Testis (tissue), 5 donors: Measurements from ENCODE around the gene CSKMT. TPM values are rescaled to one million over a fixed set of nuclear protein-coding genes. Genes with fewer than 3 reads are reported as not detected.
"Not testable (repeated sequence)": the region's sequence is repeated elsewhere in the genome, so short reads cannot be mapped to it uniquely, and the experiment has no call there.

ENCODE experiments used
- DNase-seq: peaks from one replicate; pipeline ENCODE4 v3.0.0-alpha.2; 2019
- H3K27ac ChIP-seq, 2 donors: fragments of 200-600 bp; sonication (generic); one replicate each; pipeline ENCODE4 v1.5.1; 2019
- H3K27me3 ChIP-seq: fragments of 200-600 bp; sonication (generic); one replicate; pipeline ENCODE4 v1.5.1; 2019
- H3K36me3 ChIP-seq: fragments of 200-600 bp; sonication (generic); one replicate; pipeline ENCODE4 v1.5.1; 2017; ENCODE audit warnings: low read depth; ENCODE audit errors: missing control alignments
- H3K4me1 ChIP-seq: fragments of 200-600 bp; sonication (generic); one replicate; pipeline ENCODE4 v1.5.1; 2019
- H3K4me3 ChIP-seq, 2 donors: fragments of 200-600 bp; sonication (generic); one replicate each; pipeline ENCODE4 v1.5.1; 2017 to 2019
- H3K9me3 ChIP-seq: fragments of 200-600 bp; sonication (generic); one replicate; pipeline ENCODE4 v1.5.1; 2017
- POLR2A ChIP-seq: fragments of 450-650 bp; IDR thresholded peaks from one replicate; pipeline ENCODE4 v1.6.1; 2017; ENCODE audit warnings: antibody characterized with exemption, mild to moderate bottlenecking, moderate library complexity
- WGBS, 2 donors: methylation state at CpG; one replicate each; pipeline ENCODE4 v1.1.5; 2018; 5-methylcytosine and 5-hydroxymethylcytosine counted together
- intact Hi-C: fragments of 100-400 bp; cut with DNase I; formaldehyde crosslinking; loops from one replicate; pipeline ENCODE4 v1.15.1; 2023; ENCODE audit warnings: low total_unique reads
- long read RNA-seq, 2 donors: transcript quantifications; one replicate each; lab custom pipeline, GENCODE V29; 2026
- polyA plus RNA-seq: library from polyadenylated mRNA; stranded (reverse); fragments of 350-450 nt; fragmentation: Illumina TruSeq; extraction: RNeasy Lipid Tissue Mini Kit (QIAGEN cat#74804); gene quantifications from one replicate; pipeline ENCODE4 v1.2.3, GENCODE V29; 2014; ENCODE audit warnings: low read depth, low replicate concordance; ENCODE audit not compliant: insufficient read depth
- total RNA-seq, 2 donors: library from RNA; depleted of rRNA; stranded (reverse); fragments of >200 nt; gene quantifications; one replicate each; pipeline ENCODE4 v1.2.3, GENCODE V29; 2016
- TF ChIP-seq, protein P1 (sequence below), 3 experiments: fragments of 450-650 bp in 2 of 3; fragments of 200-600 bp in 1 of 3; sonication (generic) in 1 of 3; IDR thresholded peaks; one replicate each; pipeline ENCODE4 v1.5.1; 2016 to 2019; ENCODE audit warnings: antibody characterized with exemption in 3 of 3, mild to moderate bottlenecking in 2 of 3, moderate library complexity in 1 of 3

Gene CSKMT
- total RNA-seq (1 to 10 TPM; 2.4 to 3.7 TPM), polyA plus RNA-seq (2.0 TPM)
- long read RNA-seq, donor 1, partial matches to known transcripts, result 0 of 3 reads
- long read RNA-seq, donor 1, other reads (novel, unspliced or antisense), result 0 of 3 reads
- long read RNA-seq, donor 2, partial matches to known transcripts, result 0 of 1 reads
- long read RNA-seq, donor 2, other reads (novel, unspliced or antisense), result 0 of 1 reads

GRCh38 chr11:62665075-62665598 is at the start of gene CSKMT, which contains the start of gene C11orf98:
CSKMT (plus strand) TSS chr11:62665312; CDS start chr11:62665880, 568 bp downstream.
C11orf98 (minus strand) TSS chr11:62665210; CDS start chr11:62665169, 41 bp downstream.
- H3K4me3 ChIP-seq, result peak within 1 kb of the TSS; percentile 80 to 83
- peak within 1 kb of the TSS; percentile 81 to 86 for H3K27ac ChIP-seq
- intact Hi-C loops, result no loop called here
- H3K4me1 ChIP-seq, result peaks cover 17% of the 10 kb centered on the region
- TF ChIP-seq, protein P1, sequence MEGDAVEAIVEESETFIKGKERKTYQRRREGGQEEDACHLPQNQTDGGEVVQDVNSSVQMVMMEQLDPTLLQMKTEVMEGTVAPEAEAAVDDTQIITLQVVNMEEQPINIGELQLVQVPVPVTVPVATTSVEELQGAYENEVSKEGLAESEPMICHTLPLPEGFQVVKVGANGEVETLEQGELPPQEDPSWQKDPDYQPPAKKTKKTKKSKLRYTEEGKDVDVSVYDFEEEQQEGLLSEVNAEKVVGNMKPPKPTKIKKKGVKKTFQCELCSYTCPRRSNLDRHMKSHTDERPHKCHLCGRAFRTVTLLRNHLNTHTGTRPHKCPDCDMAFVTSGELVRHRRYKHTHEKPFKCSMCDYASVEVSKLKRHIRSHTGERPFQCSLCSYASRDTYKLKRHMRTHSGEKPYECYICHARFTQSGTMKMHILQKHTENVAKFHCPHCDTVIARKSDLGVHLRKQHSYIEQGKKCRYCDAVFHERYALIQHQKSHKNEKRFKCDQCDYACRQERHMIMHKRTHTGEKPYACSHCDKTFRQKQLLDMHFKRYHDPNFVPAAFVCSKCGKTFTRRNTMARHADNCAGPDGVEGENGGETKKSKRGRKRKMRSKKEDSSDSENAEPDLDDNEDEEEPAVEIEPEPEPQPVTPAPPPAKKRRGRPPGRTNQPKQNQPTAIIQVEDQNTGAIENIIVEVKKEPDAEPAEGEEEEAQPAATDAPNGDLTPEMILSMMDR (IDR thresholded peaks at IDR 0.05), result no peak
- TF ChIP-seq POLR2A, result peak; percentile 81
- DNase-seq, result peak; percentile 97
- 0% methylated on average over 5 to 38 of the region's 47 CpGs for whole genome bisulfite sequencing, 2 donors
- H3K9me3 ChIP-seq, result no peaks in the 10 kb centered on the region
- no peaks in the 10 kb centered on the region for H3K27me3 ChIP-seq
- no peaks in the 10 kb centered on the region for H3K36me3 ChIP-seq

GRCh38 chr11:62615521-62615920 is 49.6 kb upstream of the CSKMT start:
- TF ChIP-seq, protein P1 (IDR thresholded peaks at IDR 0.05), result no peak
- TF ChIP-seq POLR2A, result no peak
- Histone ChIP-seq H3K9me3 (no peaks in the 10 kb centered on the region), H3K4me1 (peaks cover 20% of the 10 kb centered on the region), H3K27ac (no peak overlapping the region), H3K36me3 (no peaks in the 10 kb centered on the region), H3K4me3 (no peak overlapping the region), H3K27me3 (no peaks in the 10 kb centered on the region)
- 84 to 89% methylated on average over 4 to 7 of the region's 7 CpGs for WGBS, 2 donors
- no peak for DNase-seq
- intact Hi-C loops, result no loop called here

- H3K27me3 ChIP-seq, intact Hi-C loops: not testable (repeated sequence)
- 91% methylated on average over 14 of the region's 14 CpGs; no CpG with 5 or more reads in 1 of the 2 donors for WGBS, 2 donors
Measured at GRCh38 chr11:62616957-62617356, 48.2 kb upstream of the CSKMT start.

DNA sequence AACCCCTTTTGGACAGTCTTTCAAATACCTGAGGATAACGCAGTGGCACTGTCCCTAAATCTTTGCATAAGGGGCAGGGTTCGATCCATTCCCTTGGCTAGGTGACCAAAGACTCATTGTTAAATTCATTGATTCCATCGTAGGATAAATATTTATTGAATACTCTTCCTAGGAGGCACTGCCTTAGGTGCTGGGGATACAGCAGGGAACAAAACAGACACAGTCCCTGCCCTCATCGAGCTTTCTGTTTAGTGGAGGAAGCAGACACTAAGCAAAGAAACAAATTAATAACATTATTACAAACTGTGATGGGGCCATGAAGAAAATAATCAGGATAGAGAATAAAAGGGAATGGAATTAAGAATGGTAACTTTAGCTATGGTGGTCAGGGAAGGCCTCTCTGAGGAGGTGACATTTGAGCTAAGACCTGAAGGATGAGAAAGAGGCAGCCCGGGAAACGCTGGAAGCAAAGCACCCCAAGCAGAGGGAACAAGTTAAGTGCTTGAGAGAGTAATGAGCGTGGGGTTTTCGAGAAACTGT is 44.0 kb upstream of the CSKMT start:
- Histone ChIP-seq H3K4me3 (peak overlapping the region; percentile 79 to 94), H3K27ac (peak overlapping the region; percentile 81 to 84), H3K9me3 (no peaks in the 10 kb centered on the region), H3K27me3 (no peaks in the 10 kb centered on the region), H3K4me1 (peaks cover 7% of the 10 kb centered on the region), H3K36me3 (no peaks in the 10 kb centered on the region)
- intact Hi-C loops, result no loop called here
- 21 to 23% methylated on average over 8 of the region's 8 CpGs for WGBS, 2 donors
- TF ChIP-seq, protein P1 (IDR thresholded peaks at IDR 0.05), result no peak
- TF ChIP-seq POLR2A, result no peak
- no peak for DNase-seq

More at GRCh38 chr11:62616957-62617356, 48.2 kb upstream of the CSKMT start:
- peaks cover 12% of the 10 kb centered on the region for H3K4me1 ChIP-seq
- not testable (repeated sequence) for H3K9me3 ChIP-seq, H3K27ac ChIP-seq, H3K4me3 ChIP-seq, H3K36me3 ChIP-seq, DNase-seq

GRCh38 chr11:62621567-62622470 is 43.3 kb upstream of the CSKMT start, which contains the start of gene B3GAT3:
B3GAT3 (minus strand) TSS chr11:62621986; CDS start chr11:62621947, 39 bp downstream.
- TF ChIP-seq, protein P1 (IDR thresholded peaks at IDR 0.05), result peak in 2 of 3 experiments; percentile 27 to 30
- peak; percentile 20 for TF ChIP-seq POLR2A
- intact Hi-C loops, result no loop called here
- peak; percentile 98 for DNase-seq
- Histone ChIP-seq H3K27ac (peak within 1 kb of the TSS; percentile 81 to 84), H3K4me3 (peak within 1 kb of the TSS; percentile 79 to 94), H3K27me3 (no peaks in the 10 kb centered on the region), H3K36me3 (no peaks in the 10 kb centered on the region), H3K9me3 (no peaks in the 10 kb centered on the region), H3K4me1 (peaks cover 7% of the 10 kb centered on the region)
- WGBS, 2 donors, result 1% methylated on average over 18 to 76 of the region's 77 CpGs
